CD4-positive, alpha-beta T cell treated with Interleukin-10 for 1 hour (primary cell): ENCODE results near the gene METRN.

ENCODE experiments used
- DNase-seq: peaks from one replicate; pipeline ENCODE4 v3.0.0-alpha.2; 2020

The METRN gene

GRCh38 chr16:714558-715476 is at the start of gene METRN:
Gene METRN, plus strand, starts transcription at chr16:715118. Its CDS starts 172 bp downstream, at chr16:715290.
- DNase-seq, result peak; percentile 90

- DNase-seq, result no peak
Observed at GRCh38 chr16:666572-666971, 48.3 kb upstream of the METRN start.

- no peak for DNase-seq
Observed at GRCh38 chr16:667113-667779, 47.7 kb upstream of the METRN start.

- DNase-seq, result peak; percentile 94
Observed at GRCh38 chr16:667780-668518, 47.0 kb upstream of the METRN start, which contains the start of gene RHOT2. Gene RHOT2, plus strand, starts transcription at chr16:668132. Its CDS starts 68 bp downstream, at chr16:668200.

GRCh38 chr16:668519-669171 is 46.3 kb upstream of the METRN start:
- DNase-seq, result no peak

GRCh38 chr16:669666-670065 is 45.3 kb upstream of the METRN start:
- no peak for DNase-seq

GRCh38 chr16:670485-671352 is 44.2 kb upstream of the METRN start:
- DNase-seq, result no peak

- no peak for DNase-seq
Observed at GRCh38 chr16:671353-672131, 43.4 kb upstream of the METRN start.

- no peak for DNase-seq
Observed at GRCh38 chr16:672371-672770, 42.5 kb upstream of the METRN start.

GRCh38 chr16:672851-673250 is 42.1 kb upstream of the METRN start:
- DNase-seq, result no peak

GRCh38 chr16:673399-673991 is 41.4 kb upstream of the METRN start:
- DNase-seq, result no peak

GRCh38 chr16:674214-674881 is 40.6 kb upstream of the METRN start:
- DNase-seq, result no peak

- DNase-seq, result no peak
Observed at GRCh38 chr16:674968-675883, 39.7 kb upstream of the METRN start, which contains the start of gene RHBDL1. Gene RHBDL1, plus strand, starts transcription at chr16:675671. Its CDS starts 120 bp downstream, at chr16:675791.

GRCh38 chr16:675884-676564 is 38.9 kb upstream of the METRN start:
- DNase-seq, result no peak

GRCh38 chr16:676565-676902 is 38.4 kb upstream of the METRN start:
- no peak for DNase-seq

GRCh38 chr16:676913-677312 is 38.0 kb upstream of the METRN start:
- peak; percentile 58 for DNase-seq

GRCh38 chr16:677316-678190 is 37.4 kb upstream of the METRN start:
- no peak for DNase-seq
